ENCODE data around the gene FGFBP3.

The FGFBP3 gene

DNA sequence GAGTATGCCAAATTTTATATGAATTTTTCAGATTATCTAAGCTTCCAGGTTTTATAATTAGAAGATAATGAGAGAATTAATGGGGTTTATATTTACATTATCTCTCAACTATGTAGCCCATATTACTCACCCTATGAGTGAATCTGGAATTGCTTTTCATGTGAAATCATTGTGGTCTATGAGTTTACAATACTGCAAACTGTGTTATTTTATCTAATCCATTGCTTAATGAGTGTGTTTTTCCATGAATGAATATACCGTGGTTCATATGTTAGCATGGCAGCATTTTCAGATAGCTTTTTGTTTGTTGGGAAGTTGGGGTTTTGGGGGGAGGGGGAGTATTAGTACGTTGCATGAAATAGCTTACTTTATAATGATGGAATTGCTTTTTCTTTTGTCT, 44.5 kb downstream of the FGFBP3 start:
- Mint-ChIP-seq H3K27me3 (no peaks in the 10 kb centered on the region), H3K36me3 (ENCODE audit: insufficient read depth) (peaks cover 36% of the 10 kb centered on the region), H3K9me3 (no peaks in the 10 kb centered on the region), H3K27ac (no peak overlapping the region), H3K4me1 (ENCODE audit: low read depth in 2 of 2) (no peaks in the 10 kb centered on the region), H3K4me3 (no peak overlapping the region)
- no peak for ATAC-seq (replicated peaks)
- no peak for DNase-seq

DNA sequence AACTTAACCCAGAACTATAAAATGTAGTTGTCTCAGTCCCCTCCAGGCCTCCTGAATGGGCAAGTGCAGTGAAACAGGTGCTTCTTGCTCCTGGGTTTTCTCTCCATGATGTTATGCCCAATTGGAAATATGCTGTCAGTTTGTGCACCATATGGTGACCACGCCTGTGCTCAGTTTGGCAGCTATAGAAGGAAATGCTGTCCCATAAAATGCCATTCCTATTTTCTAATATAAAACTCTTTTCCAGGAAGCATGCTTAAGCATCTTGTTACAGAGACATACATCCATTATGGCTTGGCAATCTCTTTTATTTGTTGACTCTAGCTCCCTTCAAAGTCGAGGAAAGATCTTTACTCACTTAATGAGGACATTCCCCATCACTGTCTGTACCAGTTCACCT, 45.2 kb downstream of the FGFBP3 start:
- H3K27ac Mint-ChIP-seq: no peak overlapping the region
- no peaks in the 10 kb centered on the region for H3K4me1 Mint-ChIP-seq (ENCODE audit: low read depth in 2 of 2)
- H3K9me3 Mint-ChIP-seq: no peaks in the 10 kb centered on the region
- DNase-seq: no peak
- no peaks in the 10 kb centered on the region for H3K27me3 Mint-ChIP-seq
- ATAC-seq (replicated peaks): no peak
- H3K36me3 Mint-ChIP-seq (ENCODE audit: insufficient read depth): peaks cover 43% of the 10 kb centered on the region
- H3K4me3 Mint-ChIP-seq: no peak overlapping the region

DNA sequence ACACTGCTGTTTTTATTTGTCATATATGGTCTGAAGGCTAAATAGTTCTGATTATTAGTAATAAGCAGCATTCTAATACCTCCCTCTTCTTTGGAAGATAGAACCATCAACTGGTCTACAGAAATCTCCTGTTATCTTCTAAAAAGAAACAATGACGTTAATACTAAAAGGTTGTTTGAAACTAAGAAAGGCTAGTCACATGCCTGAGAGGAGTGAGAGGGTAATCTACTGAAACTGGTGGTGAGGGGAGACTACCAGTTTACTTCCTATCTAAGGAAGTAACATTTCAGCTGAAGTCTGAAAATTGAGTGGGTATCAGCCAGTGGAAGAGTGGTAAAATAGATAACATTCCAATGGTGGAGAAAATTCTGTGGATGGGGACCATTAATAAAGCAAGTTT, 48.4 kb downstream of the FGFBP3 start:
- no peaks in the 10 kb centered on the region for H3K9me3 Mint-ChIP-seq
- H3K27ac Mint-ChIP-seq: peak overlapping the region in 1 of 2 donors; percentile 1
- no peaks in the 10 kb centered on the region for H3K27me3 Mint-ChIP-seq
- peaks cover 75% of the 10 kb centered on the region for H3K36me3 Mint-ChIP-seq (ENCODE audit: insufficient read depth)
- DNase-seq (no peak), ATAC-seq (replicated peaks) (no peak)
- H3K4me3 Mint-ChIP-seq: no peak overlapping the region
- H3K4me1 Mint-ChIP-seq (ENCODE audit: low read depth in 2 of 2): no peaks in the 10 kb centered on the region

DNA sequence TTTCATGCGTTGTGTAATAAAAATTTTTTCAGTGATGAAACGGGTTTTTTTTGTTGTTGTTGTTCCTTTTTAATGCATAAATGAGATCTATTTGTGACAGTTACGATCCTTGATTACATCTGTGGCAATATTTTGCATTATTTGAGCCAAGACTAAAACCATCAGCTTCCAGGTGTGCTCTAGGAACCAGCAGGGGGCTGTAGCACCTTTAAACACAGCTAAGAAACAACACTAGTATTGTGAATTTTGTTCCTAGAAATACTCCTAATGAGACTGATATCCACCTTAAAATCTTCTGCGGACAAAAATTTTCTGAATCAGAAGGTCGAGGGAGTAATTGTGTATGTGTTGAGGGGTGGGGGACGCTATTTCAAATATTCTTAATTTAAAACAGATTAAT, 52.6 kb downstream of the FGFBP3 start:
- no peaks in the 10 kb centered on the region for H3K9me3 Mint-ChIP-seq
- DNase-seq (no peak), ATAC-seq (replicated peaks) (no peak)
- H3K27me3 Mint-ChIP-seq: no peaks in the 10 kb centered on the region
- peaks cover 84% of the 10 kb centered on the region for H3K36me3 Mint-ChIP-seq (ENCODE audit: insufficient read depth)
- no peak overlapping the region for H3K4me3 Mint-ChIP-seq
- peak overlapping the region in 1 of 2 donors; percentile 26 for H3K27ac Mint-ChIP-seq
- no peaks in the 10 kb centered on the region for H3K4me1 Mint-ChIP-seq (ENCODE audit: low read depth in 2 of 2)

All from effector memory CD8-positive, alpha-beta T cell (primary cell).